WI38 (cell line): ENCODE measurements around the gene MACROD2.

Experiments used
- H3K4me3 ChIP-seq: 2 replicates; pipeline ENCODE4 v1.5.1; 2011; ENCODE audit warnings: low read depth, mild to moderate bottlenecking, control low read depth, low read length
- CTCF ChIP-seq: IDR thresholded peaks from 2 replicates; pipeline ENCODE4 v1.5.1; 2012; ENCODE audit warnings: low read depth, mild to moderate bottlenecking, control low read depth, low read length

MACROD2 gene

DNA sequence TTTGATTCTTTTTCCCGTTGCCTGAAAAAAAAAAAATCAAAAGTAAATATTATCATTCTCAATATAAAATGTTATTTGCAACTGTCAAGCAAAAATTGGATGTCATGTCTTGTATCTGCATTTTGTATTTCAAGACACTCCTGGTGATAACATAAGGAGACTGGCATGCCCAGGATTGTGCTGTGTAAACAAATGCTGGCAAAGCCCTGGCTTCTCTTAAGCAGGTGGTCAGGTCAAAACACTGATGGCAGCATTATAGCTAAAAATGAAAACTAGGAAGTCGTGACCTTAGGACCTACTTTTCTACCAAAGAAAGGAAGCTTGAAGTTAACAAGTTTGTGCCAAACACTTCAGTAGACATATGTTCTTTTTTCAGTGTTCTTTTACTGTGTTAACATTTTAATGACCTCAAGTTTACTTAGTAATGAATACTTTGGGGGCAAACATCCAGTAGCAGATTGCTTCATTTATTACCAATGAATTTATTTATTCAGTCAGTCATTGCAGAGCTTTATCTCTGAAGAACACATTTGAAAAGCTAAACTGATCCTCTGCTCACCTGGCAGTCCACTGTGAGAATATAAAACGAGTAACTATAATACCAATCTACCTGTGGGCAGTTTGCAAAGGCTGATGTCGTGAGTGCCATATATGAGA is 585.2 kb downstream of the MACROD2 start:
- no peak for TF ChIP-seq CTCF
- H3K4me3 ChIP-seq = no peak overlapping the region

DNA sequence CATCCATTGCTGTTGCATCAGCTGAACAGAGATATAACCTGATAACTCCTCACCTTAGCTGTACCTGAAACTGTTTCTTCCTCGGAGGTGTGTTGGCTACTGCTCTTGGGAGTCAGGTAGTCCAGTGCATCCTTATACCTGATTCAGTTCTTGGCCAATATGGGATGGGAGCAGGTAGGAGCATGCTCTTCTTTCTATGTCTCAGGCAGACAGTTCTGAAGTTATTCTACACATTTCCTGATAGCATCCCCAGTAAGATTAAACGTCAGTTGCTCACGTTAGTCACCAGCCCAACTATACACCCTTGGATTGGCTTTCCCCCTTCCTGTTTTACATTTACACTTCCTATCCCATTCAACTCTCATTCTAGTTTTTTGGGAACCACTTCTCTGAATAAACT is 586.4 kb downstream of the MACROD2 start:
- TF ChIP-seq CTCF = no peak
- no peak overlapping the region for H3K4me3 ChIP-seq

GRCh38 chr20:14582855-14583254 is 587.5 kb downstream of the MACROD2 start:
- no peak for TF ChIP-seq CTCF
- H3K4me3 ChIP-seq = no peak overlapping the region

DNA sequence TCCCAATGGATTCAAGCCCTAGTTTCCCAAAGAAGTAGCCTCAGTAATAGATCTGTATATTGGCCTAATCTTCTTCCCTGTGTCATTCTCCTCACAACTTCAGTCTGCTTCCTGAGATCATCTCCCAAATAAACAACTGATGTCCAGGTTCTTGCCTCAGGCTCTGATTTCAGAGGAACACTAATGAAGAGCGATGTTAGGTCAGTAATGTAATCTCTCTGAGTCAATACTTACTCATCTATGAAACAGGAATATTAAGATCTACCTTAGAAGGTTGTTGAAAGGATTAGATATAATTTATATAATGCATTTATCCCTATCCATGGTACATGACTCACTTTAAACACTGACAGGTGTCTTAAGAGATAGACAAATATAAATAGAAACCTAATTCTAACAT is 588.1 kb downstream of the MACROD2 start:
- no peak overlapping the region for H3K4me3 ChIP-seq
- TF ChIP-seq CTCF = no peak

- no peak overlapping the region for H3K4me3 ChIP-seq
- no peak for TF ChIP-seq CTCF
Observed at GRCh38 chr20:14589383-14589782, 594.1 kb downstream of the MACROD2 start.

DNA sequence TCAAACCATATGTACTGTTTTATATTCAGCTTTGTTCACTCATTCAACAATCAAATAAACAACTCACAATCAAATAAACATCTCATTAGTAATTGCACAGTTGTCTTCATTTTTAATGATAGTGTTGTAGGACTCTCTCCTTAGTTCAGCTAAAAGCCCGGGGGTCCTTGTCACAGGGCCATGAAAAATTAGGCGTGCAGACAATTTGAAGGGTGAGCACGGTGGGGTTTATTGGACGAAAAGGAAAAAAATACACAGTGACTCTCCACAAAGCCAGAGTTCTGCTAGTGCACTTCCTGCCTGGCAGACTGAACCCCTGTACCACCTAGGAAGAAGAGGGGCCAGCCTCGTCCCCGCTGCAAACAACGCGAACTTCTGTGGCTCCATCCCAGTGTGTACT is 599.7 kb downstream of the MACROD2 start:
- no peak for TF ChIP-seq CTCF
- no peak overlapping the region for H3K4me3 ChIP-seq

- no peak for TF ChIP-seq CTCF
- H3K4me3 ChIP-seq = no peak overlapping the region
Observed at GRCh38 chr20:14597206-14597715, 601.9 kb downstream of the MACROD2 start.
